ENCODE measurements around the gene PARD6G.
"Not testable (repeated sequence)": the region's sequence is repeated elsewhere in the genome, so short reads cannot be mapped to it uniquely, and the experiment has no call there.

The PARD6G gene

GRCh38 chr18:80241919-80242777 is 5.2 kb downstream of the PARD6G start:
- no peak for DNase-seq (ENCODE audit: low read depth in 3 of 3)

DNA sequence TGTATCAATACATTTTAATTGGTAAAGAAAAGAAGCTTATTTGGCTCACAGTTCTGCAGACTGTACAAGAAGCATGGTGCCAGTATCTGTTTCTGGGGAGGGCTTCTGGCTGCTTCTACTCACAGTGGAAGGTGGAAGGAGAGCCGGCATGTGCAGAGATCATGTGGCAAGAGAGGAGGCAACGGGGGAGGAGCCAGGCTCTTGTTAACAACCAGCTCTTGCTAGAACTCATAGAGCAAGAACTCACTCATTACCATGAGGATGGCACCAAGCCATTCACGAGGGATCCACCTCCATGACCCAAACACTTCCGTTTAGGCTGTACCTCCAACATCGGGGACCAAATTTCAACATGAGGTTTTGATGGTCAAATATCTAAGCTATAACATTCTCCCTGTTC is 7.5 kb downstream of the PARD6G start:
- DNase-seq (ENCODE audit: low read depth in 3 of 3): no peak

DNA sequence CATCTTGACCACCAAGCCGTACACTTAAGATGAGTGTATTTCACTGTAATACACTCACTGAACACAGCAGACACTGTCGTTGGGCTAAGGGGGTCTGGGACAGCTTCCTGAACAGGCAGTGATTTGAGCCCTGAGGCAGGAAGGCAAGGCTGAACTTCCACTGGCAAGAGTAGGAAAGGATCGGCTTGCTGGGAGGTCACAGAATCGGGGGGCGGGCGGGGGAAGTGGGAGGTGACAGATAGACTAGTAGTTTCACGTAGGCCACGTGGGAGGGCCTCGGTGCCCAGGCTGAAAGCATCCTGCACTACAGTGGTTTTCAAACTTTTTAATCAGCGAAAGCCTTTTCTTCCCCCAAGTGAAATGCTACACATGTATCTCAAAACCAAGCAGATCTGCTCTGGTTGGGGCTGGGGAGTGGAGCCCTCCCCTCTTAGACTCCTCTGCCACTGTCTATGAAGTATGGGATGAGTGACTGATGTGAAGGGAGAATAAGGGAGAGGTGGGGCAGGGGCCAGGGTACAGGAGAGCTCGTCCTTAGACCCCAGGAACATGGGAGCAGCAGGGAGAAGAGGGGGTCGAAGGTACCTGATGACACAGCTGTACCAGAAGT is 8.6 kb downstream of the PARD6G start:
- no peak for DNase-seq (ENCODE audit: low read depth in 3 of 3)

GRCh38 chr18:80237519-80237918 is 9.8 kb downstream of the PARD6G start:
- DNase-seq (ENCODE audit: low read depth in 3 of 3): not testable (repeated sequence)

GRCh38 chr18:80234398-80234797 is 12.9 kb downstream of the PARD6G start:
- no peak for DNase-seq (ENCODE audit: low read depth in 3 of 3)

DNA sequence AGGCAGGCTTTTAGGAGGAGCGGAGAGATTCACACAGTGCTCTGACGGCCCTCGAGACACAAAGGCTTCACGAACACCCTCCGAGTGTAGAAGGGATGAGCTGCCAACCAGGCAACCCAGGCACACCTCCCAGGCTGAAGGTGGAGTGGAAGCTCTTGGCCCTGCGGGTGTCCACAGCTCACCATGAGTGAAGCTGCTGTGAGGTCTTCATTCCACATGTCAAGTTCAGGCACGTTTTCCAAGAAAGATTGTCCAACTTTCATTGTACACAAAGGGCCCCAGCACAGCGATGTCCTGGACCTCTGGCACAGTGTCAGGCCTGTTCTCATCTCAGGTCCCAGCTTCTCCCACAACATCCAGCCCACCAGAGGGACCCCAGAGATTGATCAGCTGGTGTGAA is 13.4 kb downstream of the PARD6G start:
- DNase-seq (ENCODE audit: low read depth in 3 of 3): no peak

GRCh38 chr18:80233201-80233835 is 14.0 kb downstream of the PARD6G start:
- DNase-seq (ENCODE audit: low read depth in 3 of 3): no peak

- DNase-seq (ENCODE audit: low read depth in 3 of 3): no peak
Measured at GRCh38 chr18:80232710-80233109, 14.6 kb downstream of the PARD6G start.

GRCh38 chr18:80232030-80232429 is 15.3 kb downstream of the PARD6G start:
- no peak for DNase-seq (ENCODE audit: low read depth in 3 of 3)

GRCh38 chr18:80231616-80232015 is 15.7 kb downstream of the PARD6G start:
- no peak for DNase-seq (ENCODE audit: low read depth in 3 of 3)

GRCh38 chr18:80231151-80231550 is 16.2 kb downstream of the PARD6G start:
- DNase-seq (ENCODE audit: low read depth in 3 of 3): no peak

DNA sequence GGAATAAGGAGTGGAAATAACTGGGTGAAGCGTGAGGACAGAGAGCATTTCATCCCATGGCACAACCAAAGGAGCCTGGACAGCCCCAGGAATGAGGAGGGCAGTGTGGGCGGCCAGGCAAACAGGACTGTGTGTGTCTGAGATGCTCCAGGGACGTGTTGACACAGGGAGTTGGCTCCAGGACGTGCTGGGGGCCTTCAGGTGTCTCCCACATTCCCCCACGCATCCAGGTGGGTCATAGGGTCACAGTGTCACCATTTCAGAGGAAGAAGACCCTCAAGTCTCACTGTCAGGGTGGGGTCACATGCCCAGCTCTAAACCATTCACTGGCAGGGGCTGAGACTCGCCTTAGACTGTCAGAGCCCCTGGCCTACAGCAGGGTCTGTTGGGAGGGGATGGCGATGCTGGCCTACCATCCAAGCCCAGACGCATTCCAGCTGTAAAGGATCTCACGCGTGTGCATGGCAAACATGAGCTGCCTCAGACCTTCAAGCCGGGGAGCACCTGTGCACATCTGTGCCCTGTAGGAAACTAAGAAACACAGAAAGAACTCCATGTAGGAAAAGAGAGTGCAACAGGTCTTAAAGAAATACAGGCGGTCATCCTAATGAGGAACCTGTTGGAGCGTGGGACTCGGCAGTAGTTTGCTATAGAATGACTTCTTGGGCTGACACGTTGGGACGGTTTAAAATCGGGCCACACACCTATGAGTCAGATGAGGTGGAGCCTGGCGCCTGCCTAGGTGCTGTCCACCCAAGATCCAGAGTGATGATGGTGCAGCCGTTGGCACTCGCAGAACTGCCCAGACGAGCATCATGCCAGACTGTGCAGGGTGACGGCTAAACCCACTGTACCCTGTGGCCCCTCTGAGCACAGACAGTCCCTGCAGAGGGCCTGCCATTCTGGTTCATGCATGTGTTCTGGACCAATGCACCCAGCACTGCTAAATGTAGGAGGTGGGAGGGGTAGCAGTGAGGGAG is 17.3 kb downstream of the PARD6G start:
- DNase-seq (ENCODE audit: low read depth in 3 of 3): no peak

DNA sequence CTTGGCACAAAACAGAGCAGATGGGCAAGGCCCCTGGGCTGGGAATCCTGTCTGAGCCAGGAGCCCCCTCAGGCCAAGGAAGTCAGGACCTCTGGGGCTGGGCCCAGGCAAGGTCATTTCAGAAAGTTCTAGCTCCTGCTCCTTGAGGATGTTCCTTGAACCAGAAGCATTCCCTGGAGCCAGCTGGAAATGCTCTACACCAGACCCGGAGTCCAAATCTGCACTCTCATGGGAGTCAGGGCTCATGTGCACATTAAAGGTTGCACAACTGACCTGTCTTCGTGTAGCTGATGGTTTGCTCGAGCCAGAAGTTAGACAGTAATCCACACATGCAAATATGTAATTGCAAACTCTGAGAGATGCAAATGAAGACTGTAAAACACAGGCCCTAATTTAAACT is 18.0 kb downstream of the PARD6G start:
- no peak for DNase-seq (ENCODE audit: low read depth in 3 of 3)

- no peak for DNase-seq (ENCODE audit: low read depth in 3 of 3)
Measured at GRCh38 chr18:80228051-80228848, 19.1 kb downstream of the PARD6G start.

DNA sequence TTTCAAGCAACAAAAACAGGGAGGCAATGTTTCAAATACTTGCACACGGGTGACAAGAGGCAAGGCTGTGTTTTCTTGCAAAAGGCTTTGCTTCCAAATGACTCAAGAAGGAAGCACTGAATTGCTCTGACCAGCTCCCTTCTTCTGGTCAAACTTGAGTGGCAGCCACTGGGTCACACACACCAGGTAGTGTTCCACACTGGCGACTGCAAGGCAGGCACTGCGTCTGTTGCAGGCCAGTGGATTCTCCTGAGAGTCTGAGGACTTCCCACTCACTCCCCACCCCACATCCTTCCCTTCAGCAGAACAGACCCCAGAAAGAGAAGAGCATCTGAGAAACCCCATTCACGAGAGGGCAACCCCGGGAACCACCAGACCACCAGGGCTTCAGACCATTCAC is 19.8 kb downstream of the PARD6G start:
- DNase-seq (ENCODE audit: low read depth in 3 of 3): no peak

- no peak for DNase-seq (ENCODE audit: low read depth in 3 of 3)
Measured at GRCh38 chr18:80225685-80226084, 21.6 kb downstream of the PARD6G start.

DNA sequence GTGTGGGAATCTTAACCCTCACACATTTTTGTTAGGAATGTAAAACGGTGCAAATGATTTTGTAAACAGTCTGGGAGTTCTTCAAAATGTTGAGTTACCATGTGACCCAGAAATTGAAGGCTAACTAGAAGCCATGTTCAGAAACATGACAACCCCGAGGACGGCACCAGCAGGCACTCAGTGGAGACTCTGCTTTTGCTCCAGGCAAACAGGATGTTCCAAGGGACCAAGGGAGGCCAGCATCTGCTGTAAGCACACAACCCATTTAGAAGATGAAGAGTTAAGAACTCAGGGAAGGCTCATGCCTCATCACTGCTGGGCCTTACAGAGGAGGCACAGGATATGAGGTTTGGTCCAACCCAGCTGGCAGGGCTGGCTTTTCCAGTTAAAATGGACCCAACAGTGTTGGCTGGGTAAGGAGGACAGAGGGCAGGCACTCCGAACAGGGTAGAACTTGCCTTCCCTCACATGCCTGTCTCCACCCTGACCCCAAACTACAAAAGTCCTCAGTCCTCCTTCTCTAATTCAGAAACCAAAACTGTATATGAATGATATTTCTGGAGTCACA is 23.6 kb downstream of the PARD6G start:
- DNase-seq (ENCODE audit: low read depth in 3 of 3): no peak

- DNase-seq (ENCODE audit: low read depth in 3 of 3): not testable (repeated sequence)
Measured at GRCh38 chr18:80219488-80219887, 27.8 kb downstream of the PARD6G start.

GRCh38 chr18:80218341-80219227 is 28.7 kb downstream of the PARD6G start:
- no peak for DNase-seq (ENCODE audit: low read depth in 3 of 3)

Measured in stimulated activated CD4-positive, alpha-beta T cell treated with anti-CD3 and anti-CD28 coated beads, TNF-alpha, amount 100 ng/mL, for 4 hours (primary cell).